Fibroblast of the aortic adventitia (primary cell): Measurements from ENCODE around the gene FLT1. TPM values are rescaled to one million over a fixed set of nuclear protein-coding genes. Genes with fewer than 3 reads are reported as not detected.

Source experiments
- DNase-seq: peaks from one replicate; pipeline ENCODE4 v3.0.0-alpha.2; 2010; ENCODE audit warnings: low read depth
- H3K4me3 ChIP-seq: 2 replicates; pipeline ENCODE4 v1.5.1; 2011; ENCODE audit warnings: low read depth, mild to moderate bottlenecking, control low read depth, low read length, moderate library complexity
- total RNA-seq: library from RNA; depleted of rRNA; stranded (reverse); fragments of >200 nt; gene quantifications from 2 replicates; pipeline ENCODE4 v1.2.3, GENCODE V29; 2012; ENCODE audit warnings: low replicate concordance
- TF ChIP-seq, protein P1 (sequence below): IDR thresholded peaks from 2 replicates; pipeline ENCODE4 v1.5.1; 2011; ENCODE audit warnings: mild to moderate bottlenecking, low read length, control low read depth, inconsistent platforms; ENCODE audit not compliant: insufficient read depth

Gene FLT1
- total RNA-seq, 1 donor = 0.36 TPM

- DNase-seq = no peak
- TF ChIP-seq, protein P1, sequence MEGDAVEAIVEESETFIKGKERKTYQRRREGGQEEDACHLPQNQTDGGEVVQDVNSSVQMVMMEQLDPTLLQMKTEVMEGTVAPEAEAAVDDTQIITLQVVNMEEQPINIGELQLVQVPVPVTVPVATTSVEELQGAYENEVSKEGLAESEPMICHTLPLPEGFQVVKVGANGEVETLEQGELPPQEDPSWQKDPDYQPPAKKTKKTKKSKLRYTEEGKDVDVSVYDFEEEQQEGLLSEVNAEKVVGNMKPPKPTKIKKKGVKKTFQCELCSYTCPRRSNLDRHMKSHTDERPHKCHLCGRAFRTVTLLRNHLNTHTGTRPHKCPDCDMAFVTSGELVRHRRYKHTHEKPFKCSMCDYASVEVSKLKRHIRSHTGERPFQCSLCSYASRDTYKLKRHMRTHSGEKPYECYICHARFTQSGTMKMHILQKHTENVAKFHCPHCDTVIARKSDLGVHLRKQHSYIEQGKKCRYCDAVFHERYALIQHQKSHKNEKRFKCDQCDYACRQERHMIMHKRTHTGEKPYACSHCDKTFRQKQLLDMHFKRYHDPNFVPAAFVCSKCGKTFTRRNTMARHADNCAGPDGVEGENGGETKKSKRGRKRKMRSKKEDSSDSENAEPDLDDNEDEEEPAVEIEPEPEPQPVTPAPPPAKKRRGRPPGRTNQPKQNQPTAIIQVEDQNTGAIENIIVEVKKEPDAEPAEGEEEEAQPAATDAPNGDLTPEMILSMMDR = no peak
- no peak overlapping the region for H3K4me3 ChIP-seq
These were observed 2.2 kb downstream of the FLT1 start for GRCh38 chr13:28492569-28493367.

GRCh38 chr13:28490061-28490460, 4.9 kb downstream of the FLT1 start:
- no peak for DNase-seq
- H3K4me3 ChIP-seq = no peak overlapping the region
- TF ChIP-seq, protein P1 = no peak

DNA sequence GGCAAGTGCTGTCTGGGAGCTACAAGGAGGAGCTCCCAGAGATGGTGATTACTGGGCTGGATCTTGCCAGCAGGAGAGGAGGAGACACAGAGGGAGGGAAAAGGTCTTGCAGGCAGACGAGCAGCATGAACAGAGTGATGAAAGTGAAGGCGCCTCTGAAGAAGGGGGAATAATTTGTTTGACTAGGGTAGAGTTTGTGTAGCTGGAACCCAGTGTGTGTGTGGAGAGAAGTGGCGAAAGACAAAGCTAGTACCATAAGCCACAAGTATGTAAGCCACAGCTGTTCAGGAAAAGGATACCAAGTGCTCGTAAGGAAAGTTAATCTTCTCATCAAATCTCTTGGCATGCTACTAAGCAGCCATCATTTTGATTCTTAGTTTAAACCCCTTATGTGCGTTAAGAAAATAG, 5.4 kb downstream of the FLT1 start:
- no peak for DNase-seq
- H3K4me3 ChIP-seq = no peak overlapping the region
- TF ChIP-seq, protein P1 = no peak

- no peak for DNase-seq
- TF ChIP-seq, protein P1 = no peak
These were observed 6.4 kb downstream of the FLT1 start for GRCh38 chr13:28488376-28489005.

GRCh38 chr13:28485996-28486543, 8.9 kb downstream of the FLT1 start:
- TF ChIP-seq, protein P1 = no peak
- no peak for DNase-seq
- H3K4me3 ChIP-seq = no peak overlapping the region

More at GRCh38 chr13:28488376-28489005, 6.4 kb downstream of the FLT1 start:
- H3K4me3 ChIP-seq = no peak overlapping the region

DNA sequence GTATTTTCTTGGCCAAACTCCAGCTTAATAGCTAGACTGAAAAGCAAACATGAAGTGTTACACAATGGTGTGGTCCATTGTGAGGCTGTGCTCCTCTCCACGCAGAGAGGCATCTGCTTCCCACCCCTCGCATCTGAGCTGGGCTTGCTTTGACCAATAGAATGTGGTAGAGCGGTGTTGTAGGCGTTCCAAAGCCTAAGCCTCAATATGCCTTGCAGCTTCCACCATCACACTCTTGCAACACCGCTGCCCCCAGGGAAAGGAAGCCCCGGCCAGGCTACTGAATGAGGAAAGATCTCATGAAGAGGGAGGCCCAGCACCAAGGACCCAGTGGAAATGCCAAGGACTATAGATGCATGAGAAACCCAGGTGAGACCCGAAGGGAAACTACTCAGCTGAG, 9.4 kb downstream of the FLT1 start:
- no peak for DNase-seq
- no peak overlapping the region for H3K4me3 ChIP-seq
- TF ChIP-seq, protein P1 = no peak
